ENCODE results near the gene BBS9.

Gene BBS9

GRCh38 chr7:33627741-33628140, 498.4 kb downstream of the BBS9 start:
- H3K27ac ChIP-seq, result no peak overlapping the region
- TF ChIP-seq ZFX (IDR thresholded peaks at IDR 0.05; ENCODE audit: borderline replicate concordance) (no peak), CTCF (IDR thresholded peaks at IDR 0.05) (no peak)

GRCh38 chr7:33628894-33629293, 499.5 kb downstream of the BBS9 start:
- TF ChIP-seq CTCF (IDR thresholded peaks at IDR 0.05), result no peak
- no peak for TF ChIP-seq ZFX (IDR thresholded peaks at IDR 0.05; ENCODE audit: borderline replicate concordance)

GRCh38 chr7:33630359-33630758, 501.0 kb downstream of the BBS9 start:
- no peak overlapping the region for H3K27ac ChIP-seq
- TF ChIP-seq CTCF (IDR thresholded peaks at IDR 0.05), result no peak
- no peak for TF ChIP-seq ZFX (IDR thresholded peaks at IDR 0.05; ENCODE audit: borderline replicate concordance)

More at GRCh38 chr7:33628894-33629293, 499.5 kb downstream of the BBS9 start:
- no peak overlapping the region for H3K27ac ChIP-seq

- TF ChIP-seq CTCF (IDR thresholded peaks at IDR 0.05) (no peak), ZFX (IDR thresholded peaks at IDR 0.05; ENCODE audit: borderline replicate concordance) (no peak)
- no peak overlapping the region for H3K27ac ChIP-seq
Observed at GRCh38 chr7:33632322-33632721, 503.0 kb downstream of the BBS9 start.

GRCh38 chr7:33632840-33633525, 503.6 kb downstream of the BBS9 start:
- H3K27ac ChIP-seq, result no peak overlapping the region
- no peak for TF ChIP-seq CTCF (IDR thresholded peaks at IDR 0.05)
- TF ChIP-seq ZFX (IDR thresholded peaks at IDR 0.05; ENCODE audit: borderline replicate concordance), result no peak

- TF ChIP-seq ZFX (IDR thresholded peaks at IDR 0.05; ENCODE audit: borderline replicate concordance) (no peak), CTCF (IDR thresholded peaks at IDR 0.05) (no peak)
- H3K27ac ChIP-seq, result no peak overlapping the region
Observed at GRCh38 chr7:33634606-33635005, 505.2 kb downstream of the BBS9 start.

- H3K27ac ChIP-seq, result no peak overlapping the region
- TF ChIP-seq ZFX (IDR thresholded peaks at IDR 0.05; ENCODE audit: borderline replicate concordance), result no peak
- no peak for TF ChIP-seq CTCF (IDR thresholded peaks at IDR 0.05)
Observed at GRCh38 chr7:33636359-33636758, 507.0 kb downstream of the BBS9 start.
